Activated CD8-positive, alpha-beta memory T cell treated with anti-CD3 and anti-CD28 coated beads, Interleukin-2, amount 50 U/mL, for 1 hour (primary cell): ENCODE data around the gene TXLNB.
A peak's percentile ranks its signal among the peaks of the same experiment; 100 is the strongest.

Source experiments
- DNase-seq: peaks from one replicate; pipeline ENCODE4 v3.0.0-alpha.2; 2020; ENCODE audit errors: extremely low read depth

The TXLNB gene

DNA sequence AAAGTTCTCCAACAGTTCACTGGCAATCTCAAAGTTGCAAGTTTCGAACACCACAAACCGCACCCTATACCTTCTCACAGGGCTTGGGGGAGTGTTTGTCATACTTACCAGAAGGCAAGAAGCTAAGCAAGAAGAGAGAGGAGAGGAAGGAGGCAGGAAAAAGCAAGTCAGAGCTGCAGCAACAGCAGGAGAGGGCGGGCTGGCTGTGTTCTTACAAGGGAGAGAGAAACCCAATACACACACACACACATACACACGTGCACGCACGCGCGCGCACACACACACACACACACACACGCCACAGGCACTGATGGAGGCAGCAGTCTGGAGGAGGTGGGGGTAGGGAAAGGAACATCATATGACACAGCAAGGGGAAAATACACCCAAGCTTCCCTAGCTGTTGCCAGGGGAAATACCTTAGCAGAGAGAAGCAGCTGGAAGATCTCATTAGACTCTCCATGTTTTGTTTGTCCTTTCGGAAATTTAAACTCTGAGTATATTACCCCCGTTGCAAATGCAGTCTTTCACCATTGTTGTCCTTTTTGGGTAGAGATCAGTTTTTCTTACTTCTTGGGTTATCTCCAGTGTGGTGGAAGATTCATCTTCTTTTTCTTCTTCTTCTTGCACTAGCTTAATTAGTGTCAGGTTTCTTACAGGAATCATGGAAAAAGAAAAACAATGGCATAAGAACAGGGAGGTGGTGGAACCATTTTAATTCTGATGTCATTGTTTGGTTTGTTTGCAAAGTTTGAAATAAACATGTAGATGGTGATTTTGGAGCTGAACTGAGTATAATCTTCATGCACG, at the start of gene TXLNB:
TSS of gene TXLNB (minus strand) at position 186 of the 807 bp plus-strand sequence. CDS start 3,099 bp downstream, outside the sequence.
- DNase-seq: peak; percentile 74

DNA sequence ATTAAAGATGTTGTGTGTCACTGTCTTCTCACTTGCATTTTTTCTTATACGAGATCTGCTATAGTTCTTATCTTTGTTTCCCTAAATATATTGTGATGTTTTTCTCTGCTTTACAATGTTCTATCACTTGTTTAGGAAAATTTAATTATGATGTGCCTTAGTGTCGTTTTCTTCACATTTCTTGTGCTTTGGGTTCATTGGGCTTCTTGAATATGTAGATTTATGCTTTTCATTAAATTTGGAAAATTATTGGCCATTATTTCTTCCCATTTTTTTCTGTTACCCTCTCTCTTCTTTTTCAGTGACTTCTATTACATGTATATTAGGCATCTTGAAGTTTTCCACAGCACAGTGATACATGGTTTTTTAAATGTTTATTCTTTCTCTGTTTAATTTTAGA, 49.3 kb upstream of the TXLNB start:
- no peak for DNase-seq

DNA sequence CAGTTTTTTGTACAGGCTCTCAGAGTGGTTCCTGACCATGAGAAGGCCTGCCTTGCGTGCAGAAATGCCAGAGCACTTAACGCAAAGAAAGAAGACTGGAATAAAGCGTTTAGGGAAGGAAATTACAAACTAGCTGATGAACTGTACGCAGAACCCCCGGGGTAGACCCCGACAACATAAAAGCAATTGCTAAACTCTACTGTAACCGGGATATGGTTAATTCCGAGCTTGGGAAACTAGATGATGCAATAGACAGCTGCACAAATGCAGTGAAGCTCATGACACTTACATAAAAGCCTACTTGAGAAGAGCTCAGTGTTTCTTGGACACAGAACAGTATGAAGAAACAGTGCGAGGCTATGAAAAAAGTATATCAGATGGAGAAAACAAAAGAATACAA, 47.0 kb upstream of the TXLNB start:
- DNase-seq: no peak

DNA sequence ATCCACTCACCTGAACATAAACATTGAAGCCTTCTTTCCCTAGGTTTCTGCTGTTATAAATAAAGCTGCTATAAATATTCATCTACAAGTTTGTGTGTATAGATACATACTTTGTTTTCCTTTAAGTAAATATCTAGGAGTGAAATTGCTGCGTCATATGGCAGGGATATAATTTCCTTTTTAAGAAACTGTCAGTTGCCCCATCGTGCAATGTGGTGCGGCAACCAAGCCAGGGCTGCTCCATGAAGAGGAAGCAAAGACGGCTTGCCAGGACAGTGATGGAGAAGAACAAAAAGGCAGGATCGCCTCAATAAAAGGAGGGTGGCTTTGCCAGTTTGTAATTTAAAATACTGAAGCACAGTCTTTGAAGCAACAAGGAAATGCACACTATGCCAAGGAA, 46.0 kb upstream of the TXLNB start:
- no peak for DNase-seq

DNA sequence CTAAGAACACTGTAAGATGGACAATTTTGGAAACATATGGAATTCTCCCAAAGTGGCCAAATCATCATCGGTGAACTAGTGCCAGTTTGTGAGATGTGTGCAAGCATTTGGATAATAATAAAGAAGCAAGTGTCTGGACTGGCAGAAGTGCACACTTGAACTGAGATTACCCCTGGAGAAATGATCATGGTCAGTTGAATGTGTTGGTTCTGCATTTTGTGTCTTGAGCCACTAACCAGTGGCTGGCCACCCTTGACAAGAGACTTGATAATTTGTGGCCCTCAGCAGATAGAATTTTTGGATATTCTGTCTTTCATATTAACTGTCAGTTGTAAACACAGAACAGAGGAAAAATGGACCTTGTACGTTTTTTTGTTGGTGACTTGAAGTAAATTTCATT, 45.2 kb upstream of the TXLNB start:
- DNase-seq: no peak

DNA sequence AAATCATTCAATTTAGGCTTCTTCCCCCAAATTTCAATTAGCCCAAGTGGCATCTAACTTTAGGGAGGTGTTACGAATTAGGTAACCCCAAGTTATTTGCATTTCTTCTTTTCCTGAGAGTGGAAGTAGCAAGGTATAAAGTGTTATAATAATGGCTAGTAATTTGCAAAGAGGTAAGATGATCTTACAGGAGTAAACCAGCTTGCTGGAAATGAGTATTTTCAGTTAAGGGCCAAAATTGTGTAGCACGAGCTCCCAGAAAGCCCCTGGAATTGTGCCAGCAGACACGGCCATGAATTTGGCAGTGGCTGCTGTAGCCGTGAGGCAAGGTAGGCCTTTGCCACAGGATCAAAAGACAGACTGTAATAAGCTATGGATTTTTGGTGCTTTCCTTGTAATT, 44.7 kb upstream of the TXLNB start:
- DNase-seq: no peak

DNA sequence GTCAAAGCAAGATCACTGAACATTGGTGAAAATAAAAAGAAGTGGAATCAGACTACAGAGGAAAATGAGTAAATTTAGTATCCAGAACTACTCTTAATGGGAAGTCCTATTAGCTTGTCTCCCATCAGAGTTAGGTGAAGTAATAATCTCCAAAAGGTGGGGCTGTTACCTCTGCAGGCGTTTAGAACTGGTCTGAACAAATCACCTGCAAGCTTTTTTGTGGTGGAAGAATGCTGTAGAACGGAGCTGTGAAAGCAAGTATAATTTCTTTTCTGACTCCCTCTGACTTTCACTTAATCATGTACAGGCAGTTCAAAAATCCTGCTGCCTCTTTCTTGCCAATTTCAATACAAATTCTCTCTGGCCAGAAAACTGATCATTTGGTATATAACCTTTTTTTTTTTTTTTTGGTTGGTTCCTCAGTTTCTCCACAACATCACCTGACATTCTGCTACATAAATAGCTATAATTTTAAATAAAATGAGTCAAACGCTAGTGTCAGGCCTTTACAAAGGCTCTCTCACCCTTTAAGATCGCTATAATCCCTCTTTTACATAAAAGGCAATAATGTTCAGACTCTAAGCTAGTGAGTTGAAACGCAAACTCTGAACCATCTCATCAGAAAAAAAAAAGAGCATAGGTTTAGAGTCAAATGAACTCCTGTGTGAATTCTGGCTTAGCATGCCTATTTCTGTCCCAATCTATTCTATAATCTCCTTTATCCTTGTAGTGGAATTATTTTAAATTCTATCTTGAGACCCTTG, 43.8 kb upstream of the TXLNB start:
- DNase-seq: no peak

DNA sequence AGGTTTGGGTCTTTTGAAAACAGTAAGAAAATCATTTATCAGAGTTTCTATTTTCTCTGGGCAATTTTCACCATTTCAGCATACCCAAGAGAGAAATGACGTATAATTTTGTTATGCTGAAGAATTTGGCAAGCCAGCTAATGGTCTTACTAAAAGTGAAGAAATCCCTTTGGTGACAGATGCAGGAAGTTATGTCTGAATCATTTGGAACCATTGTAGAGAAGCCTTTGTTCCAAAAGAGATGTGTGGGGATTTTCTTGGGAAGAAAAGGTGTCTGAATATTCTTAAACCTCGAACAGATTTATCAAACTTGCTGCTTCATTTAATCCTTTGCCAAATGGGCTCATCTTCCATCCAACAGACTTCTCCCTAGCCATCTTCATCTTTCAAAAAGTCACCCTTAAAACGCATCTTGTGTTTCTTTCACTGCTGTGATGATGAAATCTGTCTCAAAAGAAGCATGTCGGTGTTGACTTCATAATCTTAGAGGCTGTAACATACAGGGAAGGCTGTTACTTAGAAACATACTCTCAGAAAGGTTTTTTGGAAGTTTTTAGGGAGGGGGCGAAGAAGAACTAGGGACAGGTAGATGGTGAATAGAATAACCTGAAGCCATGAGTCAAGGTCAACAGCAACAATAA, 43.1 kb upstream of the TXLNB start:
- no peak for DNase-seq

DNA sequence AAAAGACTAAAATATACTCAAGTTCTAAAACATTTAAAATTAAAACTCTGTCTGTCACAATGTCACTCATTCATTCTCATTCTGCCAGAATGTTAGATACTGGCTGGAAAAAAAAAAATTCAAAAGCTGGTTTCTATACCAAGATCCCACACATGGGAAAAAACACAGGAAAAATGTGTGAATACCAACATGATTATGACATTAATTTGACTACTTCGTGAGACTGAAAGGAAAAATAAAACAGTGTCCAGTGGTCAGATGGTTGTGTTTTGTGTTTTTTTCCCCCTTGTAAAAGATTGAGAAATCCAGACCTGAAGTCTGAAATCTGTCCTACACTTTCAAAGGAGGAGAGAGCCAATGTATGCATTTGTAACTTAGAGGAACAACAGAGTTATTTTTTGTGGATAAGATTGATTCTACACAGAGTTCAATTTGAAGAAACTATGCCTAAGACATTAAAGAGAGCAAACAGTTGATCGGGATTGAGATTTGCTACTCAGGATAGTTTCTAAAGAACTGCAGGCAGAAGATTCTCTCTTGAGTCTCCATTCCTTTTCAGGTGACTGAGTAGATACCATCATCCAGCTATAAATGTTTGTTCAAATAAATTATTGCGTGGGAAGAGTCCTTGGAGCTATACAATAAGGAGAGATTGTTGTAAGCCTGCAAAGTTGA, 39.2 kb upstream of the TXLNB start:
- no peak for DNase-seq

DNA sequence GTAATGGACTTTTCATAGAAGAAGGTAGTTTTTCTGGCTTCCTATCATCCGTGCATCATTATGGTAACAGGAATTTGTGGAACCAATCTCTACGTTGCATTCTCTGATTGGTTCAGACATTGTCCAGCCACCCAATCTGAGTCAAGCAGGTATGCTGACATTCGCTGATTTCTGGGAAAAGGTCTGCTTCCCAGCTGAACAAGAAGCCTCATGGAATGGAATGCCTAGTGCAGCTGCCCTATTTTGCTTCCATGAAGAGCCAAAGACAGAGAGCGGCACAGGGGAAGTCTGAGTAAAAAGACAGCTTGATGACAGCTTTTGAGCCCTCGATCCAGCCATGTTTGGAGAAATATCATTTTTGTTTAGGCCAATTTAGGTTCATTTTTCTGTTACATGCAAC, 38.5 kb upstream of the TXLNB start:
- no peak for DNase-seq

DNA sequence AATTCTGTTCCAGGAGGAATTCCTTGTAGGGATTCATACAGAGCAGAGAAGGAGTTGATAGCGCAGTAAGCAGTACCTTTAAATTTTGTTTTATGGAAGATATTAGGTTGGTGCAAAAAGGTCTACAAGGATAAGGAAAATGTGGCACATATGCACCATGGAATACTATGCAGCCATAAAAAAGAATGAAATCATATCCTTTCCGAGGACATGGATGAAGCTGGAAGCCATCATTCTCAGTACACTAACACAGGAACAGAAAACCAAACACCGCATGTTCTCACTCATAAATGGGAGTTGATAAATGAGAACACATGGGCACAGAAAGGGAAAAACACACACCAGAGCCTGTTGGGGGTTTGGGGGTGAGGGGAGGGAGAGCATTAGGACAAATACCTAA, 37.4 kb upstream of the TXLNB start:
- no peak for DNase-seq

DNA sequence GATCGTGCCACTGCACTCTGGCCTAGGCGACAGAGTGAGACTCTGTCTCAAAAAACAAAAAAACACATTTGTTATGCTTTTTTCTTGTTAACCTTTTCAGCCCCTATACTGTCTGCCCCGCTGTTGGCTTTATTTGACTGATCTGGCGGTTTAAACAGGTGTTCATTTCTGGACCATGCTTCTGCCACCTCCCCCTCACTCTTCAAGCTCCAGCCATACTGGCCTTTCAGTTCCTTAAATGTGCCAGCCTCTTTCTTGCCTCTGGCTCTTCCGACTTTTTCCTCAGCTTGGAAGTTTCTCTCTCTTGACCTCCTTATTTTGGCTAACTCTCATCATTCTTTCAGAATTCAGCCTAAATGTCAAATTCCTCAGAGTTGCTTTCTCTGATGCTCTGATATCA, 35.2 kb upstream of the TXLNB start:
- DNase-seq: no peak

DNA sequence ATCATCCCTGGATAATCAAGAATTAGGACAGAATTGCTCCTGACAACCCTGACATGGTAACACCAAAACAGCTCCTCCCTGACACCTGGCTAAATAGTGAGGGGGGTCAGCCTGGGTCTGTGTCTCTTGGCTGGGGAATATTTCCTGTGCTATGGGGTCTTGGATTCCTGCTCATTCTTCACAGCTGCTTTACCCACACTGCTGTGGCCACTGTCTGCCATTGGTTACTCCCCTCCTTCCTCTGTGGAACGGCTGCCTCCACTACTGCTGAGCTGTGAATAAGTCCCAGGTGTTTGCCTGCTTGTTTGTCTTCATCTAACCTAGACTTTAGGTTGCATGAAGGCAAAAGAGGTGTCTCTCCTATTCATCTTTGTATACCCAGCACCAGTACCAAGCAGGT, 33.9 kb upstream of the TXLNB start:
- DNase-seq: no peak

DNA sequence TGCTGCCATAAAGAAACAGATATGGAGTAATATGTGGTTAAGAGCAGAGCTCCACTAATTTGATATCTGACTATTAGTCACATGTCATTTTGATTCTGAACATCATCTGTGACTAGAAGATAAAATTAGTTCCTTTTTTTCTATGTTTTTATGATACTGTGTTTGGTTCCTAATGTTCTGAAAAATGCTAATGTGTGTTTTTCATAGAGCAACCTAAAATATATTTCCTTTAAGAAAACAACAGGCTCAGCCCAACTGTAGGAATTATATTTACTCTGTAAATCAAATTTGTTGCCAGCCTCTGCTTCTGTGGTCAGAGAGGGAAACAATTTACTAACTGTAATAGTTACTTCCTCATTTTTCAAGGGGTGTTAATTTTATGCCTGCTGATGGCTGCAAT, 33.3 kb upstream of the TXLNB start:
- DNase-seq: no peak

DNA sequence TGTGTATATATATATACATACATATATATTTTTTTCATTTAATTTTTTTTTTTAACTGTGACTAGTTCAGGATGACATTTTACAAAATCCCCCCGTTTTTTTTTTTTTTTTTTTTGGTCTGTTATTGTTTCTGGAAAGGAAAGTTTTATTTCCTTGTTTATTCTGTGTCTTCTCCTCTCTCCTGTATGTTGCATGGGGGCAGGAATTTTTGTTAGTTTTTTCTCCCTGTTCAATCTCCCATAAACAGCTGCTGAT, 32.4 kb upstream of the TXLNB start:
- no peak for DNase-seq

DNA sequence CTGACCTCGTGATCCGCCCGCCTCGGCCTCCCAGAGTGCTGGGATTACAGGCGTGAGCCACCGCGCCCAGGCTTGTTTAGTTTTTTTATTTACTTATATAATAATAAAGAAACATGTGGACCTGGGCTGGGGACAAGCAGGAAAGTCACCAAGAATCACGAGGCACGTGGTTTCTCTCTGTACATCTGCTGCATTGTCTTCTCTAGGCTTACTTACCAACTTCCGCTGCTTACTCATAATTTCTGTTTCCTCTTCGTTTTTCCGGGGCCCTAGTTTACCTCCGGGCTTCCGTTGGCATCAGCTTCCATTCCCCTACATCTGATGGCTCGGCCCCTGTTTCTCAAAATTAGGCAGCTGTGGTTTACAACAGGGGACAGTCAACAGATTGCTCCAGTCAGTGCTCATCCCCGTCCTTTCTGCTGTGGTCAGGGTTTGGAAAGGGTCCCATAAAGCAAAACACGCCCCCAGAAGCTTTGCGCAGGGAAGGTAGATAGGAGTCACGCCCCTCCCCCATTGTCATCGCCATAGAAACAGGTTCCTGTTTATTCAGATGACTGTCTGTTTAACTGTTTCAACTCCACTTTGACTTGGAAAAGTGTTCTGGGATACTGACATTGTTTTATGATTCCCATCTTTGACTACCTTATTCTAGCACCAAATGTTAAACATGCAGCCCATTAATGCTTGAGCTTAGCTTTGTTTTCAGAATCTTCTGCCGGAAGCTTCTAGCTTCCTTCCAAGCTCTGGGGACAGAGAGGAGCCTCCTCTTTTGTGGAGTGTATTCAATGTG, 31.9 kb upstream of the TXLNB start:
- peak; percentile 83 for DNase-seq

DNA sequence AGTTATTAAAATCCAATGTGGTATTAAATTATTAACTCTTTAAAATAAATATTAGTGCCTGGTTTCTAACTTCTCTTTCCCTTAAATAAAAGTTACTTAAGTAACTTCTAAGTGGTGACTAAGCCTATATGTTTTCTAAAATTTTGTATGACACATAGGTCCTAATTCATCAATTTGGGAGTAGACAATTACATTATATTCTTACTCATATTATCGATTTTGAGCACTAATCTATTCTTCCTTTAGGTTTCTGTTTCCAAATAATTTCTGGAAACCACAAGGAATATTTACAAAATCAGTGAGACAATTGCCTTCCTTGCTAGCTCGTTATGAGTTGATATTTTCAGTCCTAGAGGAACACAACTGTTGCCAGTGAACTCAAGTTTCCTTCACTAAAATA, 28.3 kb upstream of the TXLNB start:
- no peak for DNase-seq

DNA sequence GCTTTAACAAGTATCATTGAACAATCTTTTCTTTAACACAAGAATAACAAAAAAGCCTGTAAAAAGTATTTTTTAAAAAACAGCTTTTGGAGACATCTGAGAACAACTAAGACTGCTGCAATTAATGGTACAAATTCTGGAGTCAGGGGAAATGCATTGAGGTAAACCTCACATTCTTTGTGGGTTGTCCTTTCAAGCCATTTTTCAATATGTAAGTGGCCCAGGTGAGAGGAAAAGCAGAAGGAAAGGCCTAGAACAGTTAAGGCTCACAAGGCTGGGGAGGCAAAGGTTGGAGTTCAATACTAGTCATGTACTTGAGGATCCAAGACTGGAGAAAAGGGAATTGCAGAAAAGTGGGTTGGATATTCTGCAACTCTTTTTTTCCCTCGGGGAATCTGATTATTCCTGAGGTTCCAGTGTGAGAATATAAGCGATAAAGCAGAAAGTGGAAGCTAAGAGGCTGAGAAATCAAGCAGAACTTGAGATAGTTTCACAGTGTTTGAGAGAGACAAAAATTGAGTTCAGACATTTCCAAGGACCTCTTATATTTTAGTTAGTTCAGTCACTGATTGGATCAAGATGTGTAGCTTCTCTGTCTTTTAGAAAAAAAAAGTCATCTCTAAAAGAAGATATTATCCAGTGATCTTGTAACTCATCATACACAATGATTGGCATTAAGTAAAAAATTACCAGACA, 25.0 kb upstream of the TXLNB start:
- no peak for DNase-seq

DNA sequence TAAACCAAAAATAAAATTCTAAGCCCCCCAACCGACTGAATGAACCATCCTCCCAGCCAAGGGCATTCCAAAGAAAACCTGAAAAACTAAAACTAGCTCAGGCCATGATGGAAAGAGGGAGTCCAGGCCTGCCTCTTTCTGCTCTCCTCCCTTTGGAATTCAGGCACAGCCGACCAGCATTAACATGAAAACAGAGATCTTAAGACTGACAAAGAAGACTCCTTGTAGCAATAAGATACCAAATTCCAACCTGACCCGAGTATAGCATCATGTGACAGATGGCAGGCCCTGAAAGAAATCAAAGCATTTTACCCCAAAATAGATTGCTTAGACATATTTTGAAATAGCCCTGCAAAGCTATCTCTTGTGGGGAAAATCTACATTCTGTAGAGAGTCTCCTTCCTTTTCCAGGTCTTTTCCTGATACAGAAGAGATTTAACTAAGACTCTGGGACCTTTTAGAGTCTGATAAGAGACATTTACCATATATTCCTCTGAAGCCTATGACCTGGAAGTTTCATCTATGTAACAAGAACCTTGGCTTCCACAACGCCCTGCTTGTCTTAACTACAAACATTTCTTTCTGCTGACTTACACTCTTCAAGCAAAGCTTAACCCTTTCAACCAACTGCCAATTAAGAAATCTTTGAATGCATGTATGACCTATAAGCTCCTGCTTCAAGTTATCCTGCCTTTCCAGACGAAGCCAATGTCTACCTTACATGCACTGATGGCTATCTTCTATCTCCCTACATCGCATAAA, 22.2 kb upstream of the TXLNB start:
- no peak for DNase-seq

DNA sequence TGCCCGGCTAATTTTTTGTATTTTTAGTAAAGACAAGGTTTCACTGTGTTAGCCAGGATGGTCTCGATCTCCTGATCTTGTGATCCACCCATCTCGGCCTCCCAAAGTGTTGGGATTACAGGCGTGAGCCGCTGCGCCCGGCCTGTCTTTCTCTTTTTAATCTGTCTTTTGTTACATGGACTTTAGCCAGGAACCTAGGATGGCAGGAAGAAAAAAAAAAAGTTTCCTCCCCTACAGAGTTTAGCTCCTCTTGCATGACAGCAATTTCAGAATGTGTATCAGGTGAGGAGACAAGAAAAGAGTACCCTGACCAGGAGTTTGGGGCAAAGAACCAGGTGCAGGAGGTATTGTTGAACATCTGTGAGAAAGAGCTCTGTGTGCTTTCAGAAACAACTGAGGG, 21.4 kb upstream of the TXLNB start:
- DNase-seq: no peak
